C4-2B (cell line): Measurements from ENCODE around the gene PCDHGB1.
"Not testable (repeated sequence)": the region's sequence is repeated elsewhere in the genome, so short reads cannot be mapped to it uniquely, and the experiment has no call there.

Experiments
- H3K27ac ChIP-seq: fragments of 450-650 bp; 2 replicates; pipeline ENCODE4 v1.5.1; 2017
- ZFX ChIP-seq: fragments of 450-650 bp; IDR thresholded peaks from 2 replicates; pipeline ENCODE4 v1.6.1; 2017
- TF ChIP-seq, protein P1 (sequence below): fragments of 450-650 bp; conservative IDR thresholded peaks from 2 replicates; pipeline ENCODE4 v1.5.1; 2017; ENCODE audit warnings: mild to moderate bottlenecking

PCDHGB1 gene

DNA sequence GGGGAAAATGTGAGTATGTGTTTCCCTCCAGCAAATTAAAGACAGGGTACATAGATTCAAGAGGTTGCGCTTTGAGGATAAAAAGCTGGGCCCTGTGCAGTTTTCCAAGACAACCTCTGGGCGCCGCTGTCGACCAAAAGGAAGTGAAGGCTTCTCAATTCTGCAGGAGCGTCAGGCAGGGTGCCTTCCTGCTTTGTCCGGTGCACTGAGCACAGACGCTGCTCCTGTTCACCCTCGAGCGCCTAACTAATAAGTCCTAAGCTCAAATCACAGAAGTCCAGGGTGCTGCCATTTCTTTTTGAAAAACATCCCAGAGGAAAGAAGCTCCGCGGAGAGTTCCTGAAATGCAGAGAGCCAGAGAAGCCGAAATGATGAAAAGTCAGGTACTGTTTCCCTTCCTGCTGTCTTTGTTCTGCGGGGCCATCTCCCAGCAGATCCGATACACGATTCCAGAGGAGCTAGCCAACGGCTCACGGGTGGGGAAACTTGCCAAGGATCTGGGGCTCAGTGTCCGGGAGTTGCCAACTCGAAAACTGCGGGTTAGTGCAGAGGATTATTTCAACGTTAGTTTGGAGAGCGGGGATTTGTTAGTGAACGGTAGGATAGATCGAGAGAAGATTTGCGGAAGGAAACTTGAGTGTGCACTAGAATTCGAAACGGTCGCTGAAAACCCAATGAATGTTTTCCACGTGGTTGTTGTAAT is at the start of gene PCDHGB1:
Gene PCDHGB1 (plus strand): TSS at position 183 of the 703 bp plus-strand sequence. CDS start 162 bp downstream, at position 345.
- H3K27ac ChIP-seq = no peak within 1 kb of the TSS
- no peak for TF ChIP-seq ZFX
- TF ChIP-seq, protein P1, sequence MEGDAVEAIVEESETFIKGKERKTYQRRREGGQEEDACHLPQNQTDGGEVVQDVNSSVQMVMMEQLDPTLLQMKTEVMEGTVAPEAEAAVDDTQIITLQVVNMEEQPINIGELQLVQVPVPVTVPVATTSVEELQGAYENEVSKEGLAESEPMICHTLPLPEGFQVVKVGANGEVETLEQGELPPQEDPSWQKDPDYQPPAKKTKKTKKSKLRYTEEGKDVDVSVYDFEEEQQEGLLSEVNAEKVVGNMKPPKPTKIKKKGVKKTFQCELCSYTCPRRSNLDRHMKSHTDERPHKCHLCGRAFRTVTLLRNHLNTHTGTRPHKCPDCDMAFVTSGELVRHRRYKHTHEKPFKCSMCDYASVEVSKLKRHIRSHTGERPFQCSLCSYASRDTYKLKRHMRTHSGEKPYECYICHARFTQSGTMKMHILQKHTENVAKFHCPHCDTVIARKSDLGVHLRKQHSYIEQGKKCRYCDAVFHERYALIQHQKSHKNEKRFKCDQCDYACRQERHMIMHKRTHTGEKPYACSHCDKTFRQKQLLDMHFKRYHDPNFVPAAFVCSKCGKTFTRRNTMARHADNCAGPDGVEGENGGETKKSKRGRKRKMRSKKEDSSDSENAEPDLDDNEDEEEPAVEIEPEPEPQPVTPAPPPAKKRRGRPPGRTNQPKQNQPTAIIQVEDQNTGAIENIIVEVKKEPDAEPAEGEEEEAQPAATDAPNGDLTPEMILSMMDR = peak; percentile 84

DNA sequence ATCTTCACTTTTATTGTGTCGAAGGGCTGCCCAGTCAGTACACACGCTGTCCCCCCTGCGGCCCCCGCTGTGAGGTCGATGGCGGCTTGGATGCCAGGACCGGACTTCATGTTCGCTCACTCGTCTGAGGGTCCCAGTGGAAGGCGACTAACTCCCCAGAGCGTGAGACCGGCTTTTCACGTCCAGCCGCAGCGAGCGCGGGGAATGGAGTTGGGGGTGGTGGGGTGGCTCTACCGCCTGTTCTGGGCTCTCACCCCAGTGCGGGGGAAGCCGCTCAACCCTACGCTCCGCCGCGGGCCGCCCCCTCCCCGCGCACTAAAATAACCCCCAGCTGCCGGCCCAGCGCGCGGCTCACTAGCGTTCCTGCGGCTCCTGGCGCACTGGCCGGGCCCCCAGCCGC is 46.1 kb upstream of the PCDHGB1 start, which contains the start of gene SLC25A2:
Gene SLC25A2 (minus strand): TSS at position 294 of the 400 bp plus-strand sequence. CDS start 184 bp downstream, at position 110.
- TF ChIP-seq, protein P1 = no peak
- TF ChIP-seq ZFX = no peak
- no peak within 1 kb of the TSS for H3K27ac ChIP-seq

DNA sequence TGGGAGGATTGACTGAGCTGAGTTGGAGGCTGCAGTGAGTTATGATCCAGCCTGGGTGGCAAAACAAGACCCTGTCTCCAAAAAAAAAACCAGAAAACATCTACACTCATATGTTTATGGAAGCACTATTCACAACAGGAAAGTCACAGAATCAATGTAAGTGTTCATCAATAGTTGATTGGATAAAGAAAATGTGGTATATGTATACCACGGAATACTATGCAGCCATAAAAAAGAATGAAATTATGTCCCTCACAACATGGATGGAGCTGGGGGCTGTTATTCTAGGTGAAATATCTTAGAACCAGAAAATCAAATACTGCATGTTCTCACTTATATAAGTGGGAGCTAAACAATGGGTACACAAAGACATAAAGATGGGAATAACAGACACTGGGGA is 43.3 kb upstream of the PCDHGB1 start:
- TF ChIP-seq, protein P1 = no peak
- TF ChIP-seq ZFX = no peak
- H3K27ac ChIP-seq = no peak overlapping the region

DNA sequence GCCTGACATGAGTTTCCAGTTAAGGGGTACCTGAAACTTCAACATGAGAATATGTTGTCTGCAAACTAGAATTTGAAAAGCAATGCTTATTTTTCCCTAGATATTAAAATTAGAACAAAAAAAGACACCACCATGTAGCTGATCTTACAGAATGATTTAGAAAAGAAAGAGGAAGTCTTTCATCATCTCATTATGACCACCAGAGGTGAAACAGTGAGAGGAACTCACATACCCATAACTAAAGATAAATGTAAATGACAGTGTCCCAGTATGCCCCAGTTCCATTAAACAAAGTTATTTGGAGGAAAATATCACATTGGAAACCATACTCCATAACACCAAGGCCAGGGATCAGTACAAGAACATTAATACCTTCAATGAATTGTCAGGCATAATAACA is 36.2 kb upstream of the PCDHGB1 start:
- TF ChIP-seq, protein P1 = no peak
- no peak for TF ChIP-seq ZFX
- no peak overlapping the region for H3K27ac ChIP-seq

DNA sequence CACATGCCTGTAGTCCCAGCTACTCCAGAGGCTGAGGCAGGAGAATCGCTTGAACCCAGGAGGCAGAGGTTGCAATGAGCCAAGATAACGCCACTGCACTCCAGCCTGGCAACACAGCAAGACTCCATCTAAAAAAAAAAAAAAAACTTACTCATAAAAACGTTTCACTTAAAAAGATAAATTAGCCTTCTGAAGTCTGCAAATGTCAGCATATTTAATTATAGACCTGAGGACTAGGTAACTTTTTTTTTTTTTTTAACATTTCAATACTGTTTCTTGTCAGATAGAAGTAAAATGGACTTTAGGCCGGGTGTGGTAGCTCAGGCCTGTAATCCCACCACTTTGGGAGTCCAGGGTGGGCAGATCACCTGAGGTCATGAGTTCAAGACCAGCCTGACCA is 32.9 kb upstream of the PCDHGB1 start:
- H3K27ac ChIP-seq = not testable (repeated sequence)

DNA sequence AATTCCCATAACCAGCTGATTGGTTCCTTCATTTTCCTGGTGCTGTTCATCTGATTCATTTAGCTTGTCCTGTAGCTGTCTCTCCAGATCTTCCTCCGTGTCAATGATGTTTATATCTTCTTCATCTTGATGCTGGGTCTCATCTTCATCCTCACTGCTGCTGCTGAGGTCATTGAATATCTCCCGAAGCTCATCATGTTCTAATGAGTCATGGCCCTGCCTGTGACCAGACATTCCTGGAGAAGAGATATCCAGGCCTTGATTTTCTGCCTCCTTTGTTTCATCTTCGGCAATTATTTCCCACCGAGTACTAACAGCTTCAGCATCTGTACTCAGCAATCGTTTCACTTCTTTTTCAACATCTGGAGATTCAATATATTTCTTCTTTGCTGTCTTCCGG is 30.7 kb upstream of the PCDHGB1 start:
- no peak overlapping the region for H3K27ac ChIP-seq
- TF ChIP-seq ZFX = no peak
- TF ChIP-seq, protein P1 = no peak

DNA sequence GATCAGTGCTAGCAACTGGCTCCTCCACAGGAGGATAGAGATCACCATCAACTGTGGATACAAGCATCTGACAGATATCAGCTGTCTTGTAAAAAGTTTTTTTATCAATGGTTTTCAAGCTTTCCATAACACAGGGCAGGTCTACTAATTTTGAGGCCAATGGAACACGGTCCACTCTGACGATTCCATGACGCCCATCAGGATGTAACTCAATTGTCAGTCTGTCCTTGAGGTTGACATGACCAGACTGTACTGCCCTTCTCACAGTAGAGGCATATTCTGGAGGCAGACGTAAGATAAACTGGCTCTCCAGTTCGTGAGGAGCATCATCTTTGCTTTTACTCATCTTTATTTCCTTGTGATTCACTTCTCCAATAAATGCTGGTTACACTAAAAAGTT is 30.2 kb upstream of the PCDHGB1 start:
- H3K27ac ChIP-seq = no peak overlapping the region
- no peak for TF ChIP-seq ZFX
- TF ChIP-seq, protein P1 = no peak
